GM10248 (cell line): ENCODE data around the gene PIGH.

Experiments
- CTCF ChIA-PET: fragments of 300-600 bp; sonication (Branson Sonifier 250); formaldehyde crosslinking; extraction: SDS; loops from one replicate; lab custom pipeline; 2021; ENCODE audit warnings: antibody characterized with exemption; lab: Yijun Ruan, JAX
- POLR2A ChIA-PET: fragments of 350-650 bp; sonication (Branson Sonifier 250); formaldehyde crosslinking; extraction: SDS; loops from one replicate; lab custom pipeline; 2020; ENCODE audit warnings: antibody characterized with exemption; lab: Yijun Ruan, JAX
- DNase-seq: peaks from one replicate; pipeline ENCODE4 v3.0.0; 2012; ENCODE audit errors: extremely low spot score
- TF ChIP-seq, protein P1 (sequence below): IDR thresholded peaks from 2 replicates; pipeline ENCODE4 v1.5.1; 2012; ENCODE audit warnings: mild to moderate bottlenecking, low read depth; ENCODE audit errors: extremely low read depth, missing control alignments, control extremely low read depth

The PIGH gene

DNA sequence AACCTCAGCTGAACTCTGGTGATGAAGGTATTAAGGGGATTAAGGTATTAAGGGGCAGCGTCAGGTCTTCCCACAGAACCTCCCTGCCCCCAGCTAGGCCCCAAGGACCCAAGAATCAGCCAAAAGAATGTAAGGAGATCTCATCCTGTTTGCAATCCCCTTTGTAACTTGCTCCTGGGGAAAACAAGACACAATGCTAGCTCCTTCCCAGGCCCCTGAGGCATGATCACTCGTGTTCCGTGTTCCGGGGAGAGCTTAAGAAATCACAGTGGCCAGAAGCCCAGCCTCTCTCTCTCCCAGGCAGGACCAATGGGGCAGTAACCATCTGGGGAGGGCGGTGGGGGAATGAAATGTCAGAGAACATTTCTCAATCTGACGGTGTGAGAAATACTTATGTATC lies 33.2 kb downstream of the PIGH start:
- POLR2A ChIA-PET, result no interaction called here
- CTCF ChIA-PET, result interaction anchor here (2.4 to 38.5 kb wide), 3 partner anchors 10 to 138 kb away, joined by 10 to 695 read pairs (median 161); no protein-coding TSS in a partner anchor
- no peak for DNase-seq
- TF ChIP-seq, protein P1, sequence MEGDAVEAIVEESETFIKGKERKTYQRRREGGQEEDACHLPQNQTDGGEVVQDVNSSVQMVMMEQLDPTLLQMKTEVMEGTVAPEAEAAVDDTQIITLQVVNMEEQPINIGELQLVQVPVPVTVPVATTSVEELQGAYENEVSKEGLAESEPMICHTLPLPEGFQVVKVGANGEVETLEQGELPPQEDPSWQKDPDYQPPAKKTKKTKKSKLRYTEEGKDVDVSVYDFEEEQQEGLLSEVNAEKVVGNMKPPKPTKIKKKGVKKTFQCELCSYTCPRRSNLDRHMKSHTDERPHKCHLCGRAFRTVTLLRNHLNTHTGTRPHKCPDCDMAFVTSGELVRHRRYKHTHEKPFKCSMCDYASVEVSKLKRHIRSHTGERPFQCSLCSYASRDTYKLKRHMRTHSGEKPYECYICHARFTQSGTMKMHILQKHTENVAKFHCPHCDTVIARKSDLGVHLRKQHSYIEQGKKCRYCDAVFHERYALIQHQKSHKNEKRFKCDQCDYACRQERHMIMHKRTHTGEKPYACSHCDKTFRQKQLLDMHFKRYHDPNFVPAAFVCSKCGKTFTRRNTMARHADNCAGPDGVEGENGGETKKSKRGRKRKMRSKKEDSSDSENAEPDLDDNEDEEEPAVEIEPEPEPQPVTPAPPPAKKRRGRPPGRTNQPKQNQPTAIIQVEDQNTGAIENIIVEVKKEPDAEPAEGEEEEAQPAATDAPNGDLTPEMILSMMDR, result no peak

DNA sequence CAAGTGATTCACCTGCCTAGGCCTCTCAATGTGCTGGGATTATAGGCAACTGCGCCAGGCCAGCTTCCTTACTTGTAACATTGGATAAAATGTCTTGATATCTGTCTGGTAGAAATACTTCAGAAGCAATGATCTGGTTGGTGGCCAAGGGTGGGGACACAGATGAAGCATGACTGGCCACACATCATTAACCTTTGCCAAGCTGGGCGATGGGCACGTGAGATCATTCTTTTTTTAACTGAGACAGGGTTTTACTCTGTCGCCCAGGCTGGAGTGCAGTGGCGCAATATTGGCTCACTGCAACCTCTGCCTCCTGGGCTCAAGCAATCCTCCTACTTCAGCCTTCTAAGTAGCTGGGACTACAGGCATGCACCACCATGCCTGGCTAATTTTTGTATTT lies 35.8 kb downstream of the PIGH start:
- DNase-seq, result no peak
- TF ChIP-seq, protein P1, result no peak
- ChIA-PET POLR2A (no interaction called here), CTCF (interaction anchor here (12.0 to 38.5 kb wide), 2 partner anchors 20 to 135 kb away, joined by 161 to 695 read pairs; no protein-coding TSS in a partner anchor)

DNA sequence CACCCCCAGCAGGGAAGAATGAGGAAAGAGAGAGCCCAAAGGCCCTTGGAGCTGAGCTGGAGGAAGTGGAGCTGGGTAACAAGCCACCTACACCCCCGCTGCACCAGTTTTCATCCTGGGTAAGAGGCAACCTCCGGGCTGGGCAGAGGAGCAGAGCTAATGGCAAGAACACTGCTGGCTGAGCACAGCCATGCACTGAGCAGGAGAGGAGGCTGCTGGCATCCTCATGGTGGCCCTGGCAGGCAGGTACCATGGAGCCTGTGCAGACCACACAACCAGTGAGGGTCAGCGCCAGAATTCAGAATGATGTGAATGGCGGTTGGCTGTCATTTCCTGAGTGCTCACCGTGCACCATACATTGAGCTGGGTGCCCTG lies 37.3 kb downstream of the PIGH start:
- no peak for DNase-seq
- ChIA-PET POLR2A (no interaction called here), CTCF (interaction anchor here (0.8 to 38.5 kb wide), 6 partner anchors 9 to 142 kb away, joined by 3 to 695 read pairs (median 4); no protein-coding TSS in a partner anchor)
- TF ChIP-seq, protein P1, result no peak

DNA sequence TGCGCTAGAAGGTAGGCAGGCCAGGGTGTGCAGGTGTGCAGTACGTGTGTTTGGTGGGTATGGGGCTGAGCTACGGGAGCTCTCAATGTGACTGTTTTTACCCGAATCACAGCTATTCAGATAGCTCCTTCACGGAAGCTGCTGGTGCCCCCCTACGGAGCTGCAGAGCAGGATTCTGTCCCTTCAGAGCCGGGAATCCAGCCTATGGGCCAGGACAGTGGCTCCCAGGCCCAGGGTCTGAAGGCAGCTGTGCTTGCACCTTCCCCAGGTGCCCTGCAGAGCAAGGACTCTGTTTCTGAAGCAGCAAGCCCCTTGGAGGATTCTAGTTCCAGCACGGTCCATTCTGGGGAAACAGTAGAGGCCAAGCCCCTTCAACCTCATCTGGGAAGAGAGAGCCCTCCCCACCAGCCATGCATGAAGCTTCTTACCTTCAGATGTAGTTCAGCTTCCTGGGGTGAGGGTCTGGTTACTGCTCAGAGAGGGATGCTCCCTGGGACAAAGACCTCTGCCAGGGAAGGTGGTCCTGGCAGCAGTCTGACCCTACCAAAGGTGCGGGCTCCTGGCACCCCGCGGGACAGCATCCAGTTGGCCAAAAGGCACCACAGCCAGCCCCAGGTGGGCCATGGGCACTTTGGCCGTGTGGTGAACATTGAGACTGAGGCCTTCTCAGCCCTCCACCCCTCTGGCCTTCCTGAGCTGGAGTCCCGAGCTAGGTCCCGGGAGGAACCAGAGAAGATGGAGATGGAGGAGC lies 37.9 kb downstream of the PIGH start:
- no peak for DNase-seq
- CTCF ChIA-PET, result interaction anchor here (1.2 to 38.5 kb wide), 5 partner anchors 9 to 143 kb away, joined by 3 to 695 read pairs (median 5); no protein-coding TSS in a partner anchor
- POLR2A ChIA-PET, result no interaction called here
- TF ChIP-seq, protein P1, result no peak

DNA sequence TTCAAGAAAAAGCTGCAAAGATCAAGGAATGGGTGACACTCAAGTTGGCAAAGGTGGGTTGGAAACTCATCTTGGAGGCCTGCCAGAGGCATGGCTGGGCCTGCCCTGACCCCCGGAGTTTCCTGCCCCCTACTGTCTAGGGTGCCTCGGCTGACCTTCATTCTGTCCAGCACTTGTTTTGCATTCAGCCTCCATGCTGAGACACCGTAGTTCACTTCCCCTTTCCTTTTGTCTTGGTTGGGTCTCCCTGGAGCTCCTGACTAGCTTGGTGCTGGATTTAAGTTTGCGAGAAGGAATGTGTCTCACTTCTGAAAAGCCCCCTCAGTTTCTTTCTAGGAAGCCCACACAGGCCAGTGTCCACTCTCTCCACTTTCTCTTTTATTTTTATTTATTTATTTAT lies 40.4 kb downstream of the PIGH start:
- POLR2A ChIA-PET, result no interaction called here
- DNase-seq, result no peak
- CTCF ChIA-PET, result interaction anchor here (1.2 to 38.5 kb wide), 5 partner anchors 11 to 145 kb away, joined by 4 to 695 read pairs (median 6); no protein-coding TSS in a partner anchor
- TF ChIP-seq, protein P1, result no peak

DNA sequence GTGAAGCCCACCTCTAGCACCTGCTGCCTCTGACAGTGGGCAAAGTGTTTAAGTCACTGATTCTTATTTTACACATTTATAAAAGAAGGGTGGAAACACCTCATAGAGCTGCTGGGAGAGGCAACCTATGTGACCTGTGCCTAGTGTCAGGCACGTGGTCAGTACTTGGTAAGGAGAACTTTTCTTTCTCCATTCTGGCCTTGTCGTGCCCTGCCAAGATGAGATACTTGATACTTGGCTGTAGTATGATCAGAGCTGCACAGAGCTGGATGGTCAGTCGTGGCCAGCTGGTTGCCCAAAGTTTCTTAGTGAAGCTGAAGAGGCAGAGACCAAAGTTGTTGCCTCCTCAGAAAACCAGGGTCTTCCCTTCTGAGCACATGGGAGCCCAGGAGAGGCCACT lies 42.4 kb downstream of the PIGH start:
- DNase-seq, result no peak
- TF ChIP-seq, protein P1, result no peak
- POLR2A ChIA-PET, result no interaction called here
- CTCF ChIA-PET, result interaction anchor here (0.6 to 38.5 kb wide), 7 partner anchors 9 to 129 kb away, joined by 3 to 695 read pairs (median 4); no protein-coding TSS in a partner anchor
